Measurements from ENCODE around the gene RNF166. TPM values are rescaled to one million over a fixed set of nuclear protein-coding genes. Genes with fewer than 3 reads are reported as not detected.
A peak's percentile ranks its signal among the peaks of the same experiment; 100 is the strongest.

Gene RNF166
- total and polyA plus RNA-seq, 8 donors = 9.7 to 40.9 (median 11.8) TPM

DNA sequence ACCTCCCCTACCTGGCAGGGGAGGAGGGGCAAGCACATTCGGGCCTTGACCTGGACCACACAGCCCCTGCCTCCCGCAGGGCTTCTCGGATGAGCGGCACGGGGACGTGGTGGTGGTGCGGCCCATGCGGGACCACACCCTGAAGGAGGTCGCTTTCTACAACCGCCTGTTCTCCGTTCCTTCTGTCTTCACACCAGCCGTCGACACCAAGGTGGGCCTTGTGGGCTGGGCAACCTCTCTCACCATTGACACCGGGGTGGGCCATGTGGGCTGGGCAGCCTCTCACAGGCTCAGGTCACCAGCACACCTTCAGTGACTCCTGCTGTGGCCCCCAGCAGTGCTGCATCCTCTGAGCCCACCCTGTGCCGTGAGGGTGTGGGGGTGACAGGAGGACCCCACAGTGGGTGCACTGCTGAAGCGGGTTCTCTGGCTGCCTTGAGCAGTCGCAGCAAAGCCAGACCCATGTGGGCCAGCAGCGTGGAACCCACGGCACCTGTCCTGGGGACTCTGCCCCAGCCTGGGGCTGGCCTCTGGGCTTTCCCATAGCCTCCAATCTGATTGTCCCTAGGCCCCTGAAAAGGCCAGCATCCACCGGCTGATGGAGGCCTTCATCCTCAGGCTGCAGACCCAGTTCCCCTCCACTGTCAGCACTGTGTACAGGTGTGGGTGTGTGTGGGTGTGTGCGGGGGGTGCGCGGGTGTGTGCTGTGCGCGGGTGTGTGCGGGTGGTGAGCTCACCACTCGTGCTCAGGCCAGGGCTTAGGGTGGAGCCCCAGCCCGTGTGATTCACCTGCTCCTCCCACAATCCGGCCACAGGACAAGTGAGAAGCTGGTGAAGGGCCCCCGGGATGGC, 7.6 kb upstream of the RNF166 start:
- WGBS, 2 donors = 91% methylated on average over 29 to 30 of the region's 30 CpGs
- Histone ChIP-seq H3K27ac (no peak overlapping the region), H3K4me1 (no peaks in the 10 kb centered on the region), H3K36me3 (peaks cover 0 to 13% (median 12%) of the 10 kb centered on the region in 3 donors), H3K4me3 (no peak overlapping the region), H3K9me3 (no peaks in the 10 kb centered on the region), H3K27me3 (no peaks in the 10 kb centered on the region)
- intact Hi-C loops (cut with DNase I) = no loop called here
- ATAC-seq (peak in 1 of 4 donors; percentile 33), FAIRE-seq (no peak), DNase-seq (no peak)
- no peak for TF ChIP-seq CTCF (IDR thresholded peaks at IDR 0.05)

- intact Hi-C loops (cut with DNase I) = no loop called here
- peaks cover 0 to 13% (median 12%) of the 10 kb centered on the region in 3 donors for H3K36me3 ChIP-seq
- ATAC-seq (no peak), FAIRE-seq (no peak), DNase-seq (no peak)
- H3K27me3 ChIP-seq = no peaks in the 10 kb centered on the region
- no peak overlapping the region for H3K4me3 ChIP-seq
- H3K9me3 ChIP-seq = no peaks in the 10 kb centered on the region
- no peak overlapping the region for H3K27ac ChIP-seq
- no peak for TF ChIP-seq CTCF (IDR thresholded peaks at IDR 0.05)
- H3K4me1 ChIP-seq = no peaks in the 10 kb centered on the region
- WGBS, 2 donors = 68 to 77% methylated on average over 13 to 15 of the region's 15 CpGs
Measured at GRCh38 chr16:88713054-88713453, 6.8 kb upstream of the RNF166 start.

GRCh38 chr16:88712362-88712979, 6.3 kb upstream of the RNF166 start:
- WGBS, 2 donors = 82 to 85% methylated on average over 23 to 25 of the region's 25 CpGs
- DNase-seq = no peak
- TF ChIP-seq CTCF (IDR thresholded peaks at IDR 0.05) = no peak
- H3K9me3 ChIP-seq = no peaks in the 10 kb centered on the region
- H3K36me3 ChIP-seq = peaks cover 0 to 13% (median 12%) of the 10 kb centered on the region in 3 donors
- ATAC-seq = no peak
- peaks cover 0 to 2% (median 0%) of the 10 kb centered on the region in 3 donors for H3K4me1 ChIP-seq
- no peak overlapping the region for H3K27ac ChIP-seq
- H3K27me3 ChIP-seq = no peaks in the 10 kb centered on the region
- H3K4me3 ChIP-seq = no peak overlapping the region
- intact Hi-C loops (cut with DNase I) = no loop called here
- FAIRE-seq = no peak

DNA sequence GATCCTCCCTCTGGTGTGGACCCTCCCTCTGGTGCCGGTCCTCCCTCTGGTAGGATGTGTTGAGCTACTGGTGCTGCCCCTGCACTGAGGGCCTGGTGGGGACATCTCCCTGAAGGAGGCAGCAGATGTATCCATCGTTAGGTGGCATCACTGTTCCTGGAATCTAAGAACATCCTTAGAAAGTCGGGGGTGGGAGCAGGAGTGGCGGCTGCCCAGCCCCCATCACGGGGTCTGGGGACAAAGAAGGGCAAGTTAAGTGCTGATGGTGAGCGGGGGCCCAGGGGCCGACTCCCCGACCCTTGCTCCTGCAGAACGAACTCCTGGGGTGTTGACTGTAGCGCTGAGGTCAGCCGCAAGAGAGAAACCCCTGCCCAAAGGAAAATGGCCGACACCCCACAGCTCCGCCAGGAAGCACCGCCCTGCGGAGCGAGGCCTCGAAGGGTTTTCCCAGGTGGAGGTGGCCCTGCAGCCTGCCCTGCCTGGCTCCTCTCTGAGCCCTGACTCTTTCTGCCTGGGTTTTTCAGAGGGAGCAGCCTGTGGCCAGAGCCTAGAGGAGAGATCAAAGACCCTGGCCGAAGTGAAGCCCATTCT, 5.6 kb upstream of the RNF166 start:
- intact Hi-C loops (cut with DNase I) = no loop called here
- no peak for DNase-seq
- FAIRE-seq = no peak
- ATAC-seq = no peak
- H3K9me3 ChIP-seq = no peaks in the 10 kb centered on the region
- no peak for TF ChIP-seq CTCF (IDR thresholded peaks at IDR 0.05)
- H3K4me3 ChIP-seq = no peak overlapping the region
- no peaks in the 10 kb centered on the region for H3K27me3 ChIP-seq
- no peak overlapping the region for H3K27ac ChIP-seq
- H3K36me3 ChIP-seq = peaks cover 0 to 13% (median 12%) of the 10 kb centered on the region in 3 donors
- 82 to 87% methylated on average over 17 to 18 of the region's 18 CpGs for whole genome bisulfite sequencing, 2 donors
- H3K4me1 ChIP-seq = peaks cover 0 to 8% (median 0%) of the 10 kb centered on the region in 3 donors

All from pancreas (tissue), 10 donors.